ENCODE data around the gene PPP2R2D.

PPP2R2D gene

DNA sequence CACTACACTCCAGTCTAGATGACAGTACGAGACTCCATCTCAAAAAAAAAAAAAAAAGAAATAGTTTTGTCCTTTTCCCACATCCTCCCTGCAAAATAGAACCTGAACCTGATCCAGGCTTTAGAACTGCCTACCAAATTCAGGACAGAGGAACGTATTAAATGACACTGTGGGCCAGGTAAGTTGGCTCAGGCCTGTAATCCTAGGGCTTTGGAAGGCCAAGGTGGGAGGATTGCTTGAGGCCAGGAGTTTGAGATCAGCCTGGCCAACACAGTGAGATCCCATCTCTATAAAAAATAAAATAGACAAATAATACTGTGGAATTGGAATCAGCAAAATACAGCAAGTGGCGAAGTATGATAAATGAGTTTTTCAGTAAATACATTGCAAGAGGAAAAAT lies 90.9 kb downstream of the PPP2R2D start:
- POLR2A ChIA-PET, result interaction anchor here (0.6 kb wide), 1 partner anchor 580 kb away, joined by 3 read pairs; no protein-coding TSS in a partner anchor
- TF ChIP-seq, protein P1, sequence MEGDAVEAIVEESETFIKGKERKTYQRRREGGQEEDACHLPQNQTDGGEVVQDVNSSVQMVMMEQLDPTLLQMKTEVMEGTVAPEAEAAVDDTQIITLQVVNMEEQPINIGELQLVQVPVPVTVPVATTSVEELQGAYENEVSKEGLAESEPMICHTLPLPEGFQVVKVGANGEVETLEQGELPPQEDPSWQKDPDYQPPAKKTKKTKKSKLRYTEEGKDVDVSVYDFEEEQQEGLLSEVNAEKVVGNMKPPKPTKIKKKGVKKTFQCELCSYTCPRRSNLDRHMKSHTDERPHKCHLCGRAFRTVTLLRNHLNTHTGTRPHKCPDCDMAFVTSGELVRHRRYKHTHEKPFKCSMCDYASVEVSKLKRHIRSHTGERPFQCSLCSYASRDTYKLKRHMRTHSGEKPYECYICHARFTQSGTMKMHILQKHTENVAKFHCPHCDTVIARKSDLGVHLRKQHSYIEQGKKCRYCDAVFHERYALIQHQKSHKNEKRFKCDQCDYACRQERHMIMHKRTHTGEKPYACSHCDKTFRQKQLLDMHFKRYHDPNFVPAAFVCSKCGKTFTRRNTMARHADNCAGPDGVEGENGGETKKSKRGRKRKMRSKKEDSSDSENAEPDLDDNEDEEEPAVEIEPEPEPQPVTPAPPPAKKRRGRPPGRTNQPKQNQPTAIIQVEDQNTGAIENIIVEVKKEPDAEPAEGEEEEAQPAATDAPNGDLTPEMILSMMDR (IDR thresholded peaks at IDR 0.05; ENCODE audit: control extremely low read depth, extremely low read depth, low read depth, missing control alignments), result no peak
- CTCF ChIA-PET, result no interaction called here

DNA sequence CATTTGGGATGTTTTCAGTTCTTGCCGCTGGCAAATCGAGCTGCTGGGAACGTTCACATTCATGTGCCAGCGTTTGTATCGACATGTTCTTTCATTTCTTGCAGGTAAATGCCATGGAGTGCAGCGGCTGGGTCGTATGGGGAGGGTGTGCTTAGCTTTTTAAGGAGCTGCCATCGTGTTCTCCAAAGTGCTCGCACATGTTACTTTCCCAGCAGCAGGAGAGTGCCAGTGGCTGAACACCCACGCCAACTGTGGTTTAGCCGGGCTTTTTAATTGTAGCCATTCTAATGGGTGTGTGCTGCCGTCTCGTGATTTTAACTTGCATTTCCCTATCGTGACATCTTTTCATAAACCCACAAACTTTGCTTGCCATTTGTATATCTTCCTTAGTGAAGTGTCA lies 92.5 kb downstream of the PPP2R2D start:
- no peak for DNase-seq (ENCODE audit: extremely low spot score)
- ChIA-PET CTCF (no interaction called here), POLR2A (interaction anchor here (0.6 kb wide), 1 partner anchor 104 kb away, joined by 3 read pairs; no protein-coding TSS in a partner anchor)
- TF ChIP-seq, protein P1 (IDR thresholded peaks at IDR 0.05; ENCODE audit: control extremely low read depth, extremely low read depth, low read depth, missing control alignments), result no peak

More for the DNA sequence above, 90.9 kb downstream of the PPP2R2D start:
- DNase-seq (ENCODE audit: extremely low spot score), result no peak

DNA sequence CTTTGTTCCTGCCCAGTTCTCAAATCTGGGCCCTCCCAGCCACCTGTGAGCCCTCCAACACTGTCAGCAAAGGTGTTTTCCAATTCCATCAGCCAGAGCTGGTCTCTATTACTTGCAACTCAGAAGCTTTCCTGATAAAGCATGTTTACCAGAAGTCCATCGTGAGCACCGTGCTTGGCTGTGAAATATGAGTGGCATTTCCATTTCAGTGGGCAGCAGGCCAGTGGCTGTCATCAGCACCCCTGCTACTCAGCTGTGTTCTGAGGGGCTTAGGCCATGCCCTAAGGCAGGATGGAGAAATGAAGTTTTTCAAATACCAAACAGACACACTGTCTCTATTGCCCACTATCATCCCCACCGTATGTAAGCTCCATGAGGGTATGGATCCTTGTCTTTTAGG lies 93.6 kb downstream of the PPP2R2D start:
- TF ChIP-seq, protein P1 (IDR thresholded peaks at IDR 0.05; ENCODE audit: control extremely low read depth, extremely low read depth, low read depth, missing control alignments), result no peak
- ChIA-PET CTCF (interaction anchor here (1.1 to 3.0 kb wide), 3 partner anchors 15 to 51 kb away, joined by 3 to 11 read pairs (median 3); no protein-coding TSS in a partner anchor), POLR2A (no interaction called here)
- no peak for DNase-seq (ENCODE audit: extremely low spot score)

DNA sequence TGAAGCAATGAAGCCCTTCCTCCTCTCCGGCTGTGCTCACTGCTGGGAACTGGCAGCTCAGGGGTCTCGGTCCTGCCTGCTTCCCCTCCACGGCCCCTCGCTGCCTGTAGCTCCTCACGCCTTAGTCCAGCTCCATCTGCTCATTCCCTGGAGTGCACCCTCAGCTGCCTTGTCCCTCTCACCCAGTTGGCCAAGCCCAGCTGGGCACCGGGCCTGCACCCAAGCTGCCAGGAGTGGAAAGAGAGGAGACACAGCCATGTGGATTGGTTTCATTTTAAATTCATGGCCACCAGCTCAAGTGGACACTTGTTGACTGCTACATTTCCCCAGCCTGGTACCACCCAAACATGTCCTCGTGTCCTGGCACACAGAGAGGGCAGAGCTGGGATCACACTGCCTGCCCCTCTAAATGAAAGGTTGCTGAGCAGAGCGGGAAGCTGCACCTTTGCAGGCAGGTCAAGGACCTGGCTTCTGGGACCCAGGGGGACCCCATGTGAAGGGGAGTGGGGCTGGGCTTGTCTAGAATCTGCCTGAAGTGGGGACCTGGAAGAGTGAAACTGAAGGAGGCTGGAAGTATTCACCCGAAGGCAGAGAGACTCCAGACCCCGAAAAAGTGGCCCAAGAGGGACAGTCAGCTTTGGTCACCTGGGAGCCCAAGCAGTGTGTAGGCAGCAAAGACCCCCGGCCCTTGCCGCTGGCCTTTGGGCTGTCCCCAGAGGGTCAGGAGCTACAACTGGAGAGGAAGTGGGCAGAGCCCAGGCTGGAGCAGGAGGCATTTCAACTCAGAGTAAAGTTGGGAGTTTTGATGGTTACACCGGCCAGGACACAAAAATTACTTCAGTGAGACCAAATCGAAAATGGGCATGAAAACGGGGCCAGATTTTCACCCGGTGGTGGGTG lies 95.9 kb downstream of the PPP2R2D start:
- ChIA-PET POLR2A (no interaction called here), CTCF (interaction anchor here (1.0 to 3.0 kb wide), 3 partner anchors 26 to 111 kb away, joined by 3 to 11 read pairs (median 7); no protein-coding TSS in a partner anchor)
- DNase-seq (ENCODE audit: extremely low spot score), result no peak
- TF ChIP-seq, protein P1 (IDR thresholded peaks at IDR 0.05; ENCODE audit: control extremely low read depth, extremely low read depth, low read depth, missing control alignments), result no peak

DNA sequence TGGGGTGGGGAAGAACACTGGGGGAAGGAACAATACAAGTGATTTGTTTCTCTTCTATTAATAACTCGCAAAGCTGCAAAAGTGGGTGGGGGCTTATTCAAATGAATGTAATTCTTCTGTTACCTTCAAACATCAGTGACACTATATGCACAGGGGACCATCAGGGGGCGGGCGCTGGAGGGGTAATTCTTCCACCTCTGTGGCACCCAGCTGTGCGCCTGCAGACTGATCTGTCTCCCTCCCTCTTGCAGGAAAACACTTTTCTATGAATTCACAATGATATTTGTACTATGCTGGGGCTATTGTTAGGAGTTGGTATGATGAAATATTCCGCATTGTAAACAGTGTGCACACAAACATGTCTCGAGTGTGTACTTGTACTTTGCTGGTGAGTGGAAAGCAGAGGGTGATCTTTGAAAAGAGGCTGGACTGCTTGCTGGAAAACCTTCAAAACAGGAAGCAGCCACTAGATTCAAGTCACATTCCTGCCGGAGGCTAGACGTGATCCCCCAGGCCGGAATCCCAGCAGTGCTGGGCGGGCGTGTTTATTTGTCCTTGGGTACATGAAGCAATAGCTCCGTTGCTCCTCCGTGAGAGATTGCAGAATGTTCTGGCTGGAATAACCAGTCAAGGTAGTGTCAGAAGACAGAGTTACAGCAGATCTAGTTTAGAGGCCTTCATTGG lies 96.7 kb downstream of the PPP2R2D start:
- TF ChIP-seq, protein P1 (IDR thresholded peaks at IDR 0.05; ENCODE audit: control extremely low read depth, extremely low read depth, low read depth, missing control alignments), result no peak
- DNase-seq (ENCODE audit: extremely low spot score), result no peak
- ChIA-PET POLR2A (no interaction called here), CTCF (interaction anchor here (0.7 to 3.0 kb wide), 5 partner anchors 25 to 112 kb away, joined by 3 to 11 read pairs (median 4); no protein-coding TSS in a partner anchor)

DNA sequence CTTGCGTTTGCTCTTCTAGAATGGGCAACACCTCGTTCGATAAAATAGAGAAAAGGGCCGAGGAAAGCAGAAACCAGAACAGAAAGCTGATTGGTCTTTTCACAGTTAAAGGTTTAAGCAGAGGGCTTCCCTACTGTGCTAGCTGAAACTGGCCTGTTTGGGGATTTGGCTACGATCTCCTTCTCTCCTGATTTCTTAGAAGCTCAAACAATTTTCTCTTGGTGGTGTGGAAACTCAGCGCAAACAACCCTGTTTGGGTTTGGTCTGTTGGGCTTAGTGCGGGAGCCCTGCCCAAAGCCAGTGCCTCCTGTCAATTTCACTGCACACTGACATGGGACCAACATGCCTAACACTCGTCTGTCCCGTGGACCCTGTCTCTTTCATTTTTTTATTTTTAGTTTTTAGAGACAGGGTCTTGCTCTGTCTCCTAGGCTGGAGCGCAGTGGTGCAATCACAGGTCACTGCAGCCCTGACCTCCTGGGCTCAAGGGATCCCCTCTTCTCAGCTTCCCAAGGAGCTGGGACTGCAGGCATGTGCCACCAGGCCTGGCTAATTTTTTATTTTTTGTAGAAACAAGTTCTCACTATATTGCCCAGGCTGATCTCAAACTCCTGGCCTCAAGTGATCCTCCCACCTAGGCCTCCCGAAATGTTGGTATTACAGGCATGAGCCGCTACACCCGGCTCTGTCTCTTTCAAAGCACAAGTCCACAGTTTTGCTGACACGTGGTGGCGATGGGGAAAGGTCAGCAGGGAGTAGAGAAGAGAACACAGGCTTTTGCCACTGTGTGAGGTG lies 97.4 kb downstream of the PPP2R2D start:
- TF ChIP-seq, protein P1 (IDR thresholded peaks at IDR 0.05; ENCODE audit: control extremely low read depth, extremely low read depth, low read depth, missing control alignments), result no peak
- ChIA-PET CTCF (interaction anchor here (0.7 to 1.3 kb wide), 3 partner anchors 25 to 112 kb away, joined by 3 to 4 read pairs (median 3); no protein-coding TSS in a partner anchor), POLR2A (no interaction called here)

More for the DNA sequence above, 97.4 kb downstream of the PPP2R2D start:
- DNase-seq (ENCODE audit: extremely low spot score), result no peak
